HK-2 (cell line): ENCODE results near the gene SBK3.
"Not testable (repeated sequence)": the region's sequence is repeated elsewhere in the genome, so short reads cannot be mapped to it uniquely, and the experiment has no call there.

ENCODE experiments used
- DNase-seq: peaks from one replicate; pipeline ENCODE4 v3.0.0-alpha.2; 2018; ENCODE audit not compliant: unreplicated experiment

The SBK3 gene

GRCh38 chr19:55545443-55545842 is at the start of gene SBK3:
SBK3 (minus strand) TSS chr19:55545543; CDS start chr19:55545543, 0 bp downstream.
- no peak for DNase-seq

DNA sequence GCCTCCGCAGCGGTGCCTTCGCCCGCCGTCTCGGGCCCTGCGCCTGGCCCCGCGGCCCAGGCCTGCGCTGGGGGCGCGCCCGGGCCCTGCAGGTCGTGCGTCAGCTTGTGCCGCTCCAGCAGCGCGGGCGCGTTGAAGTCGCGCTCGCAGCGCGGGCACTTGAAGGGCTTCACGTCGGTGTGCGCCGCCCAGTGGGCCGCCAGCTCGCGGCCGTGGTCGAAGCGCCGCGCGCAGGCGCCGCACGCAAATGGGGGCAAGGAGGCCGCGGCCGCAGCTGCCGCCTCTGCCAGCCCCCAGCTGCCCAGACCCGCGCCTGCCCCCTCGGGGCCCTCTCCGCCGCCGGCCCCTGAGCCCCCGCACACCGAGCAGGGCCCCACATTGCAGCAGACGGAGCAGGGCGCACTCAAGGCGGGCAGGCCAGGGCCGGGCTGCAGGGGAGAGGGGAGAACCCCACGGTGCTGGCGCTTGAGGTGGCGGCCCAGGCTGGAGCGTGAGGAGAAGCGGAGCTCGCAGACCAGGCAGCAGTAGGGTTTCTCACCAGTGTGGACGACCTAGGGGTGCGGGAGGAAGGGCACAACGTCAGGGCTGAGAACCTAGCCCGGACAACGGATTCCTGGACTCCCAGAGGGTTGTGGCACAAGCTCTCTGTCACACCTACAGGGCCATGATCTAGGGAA is 47.9 kb upstream of the SBK3 start:
- DNase-seq, result no peak

DNA sequence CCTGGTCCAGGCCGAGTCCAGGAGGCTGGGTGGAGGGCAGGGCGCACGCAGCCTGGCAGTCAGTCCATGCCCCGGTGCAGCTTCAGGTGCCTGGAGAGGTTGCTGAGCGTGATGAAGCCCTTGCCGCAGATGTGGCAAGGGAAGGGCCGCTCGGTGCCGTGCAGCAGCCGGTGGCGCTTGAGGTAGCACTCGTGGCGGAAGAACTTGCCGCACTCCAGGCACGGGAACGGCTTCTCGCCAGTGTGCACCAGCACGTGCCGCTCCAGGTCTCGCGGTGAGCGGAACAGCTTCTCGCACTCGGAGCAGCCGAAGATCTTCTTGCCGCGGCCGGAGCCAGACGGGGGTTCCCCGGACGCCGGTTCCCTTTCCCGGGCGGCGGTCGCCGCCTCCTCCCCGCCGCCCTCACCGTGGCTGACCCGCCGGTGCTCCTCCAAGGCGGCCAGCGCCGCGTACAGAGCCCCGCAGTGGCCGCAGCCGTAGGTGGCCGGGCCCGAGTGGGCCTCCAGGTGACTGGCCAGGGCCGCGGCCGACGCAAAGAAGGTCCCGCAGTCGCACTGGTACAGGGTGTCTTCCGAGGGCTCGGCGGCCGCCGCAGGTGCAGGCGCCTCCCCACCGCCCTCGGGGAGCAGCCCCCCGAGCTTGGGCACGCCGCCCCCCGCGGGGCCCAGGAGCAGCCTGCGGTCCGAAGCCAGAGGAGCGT is 47.2 kb upstream of the SBK3 start:
- no peak for DNase-seq

DNA sequence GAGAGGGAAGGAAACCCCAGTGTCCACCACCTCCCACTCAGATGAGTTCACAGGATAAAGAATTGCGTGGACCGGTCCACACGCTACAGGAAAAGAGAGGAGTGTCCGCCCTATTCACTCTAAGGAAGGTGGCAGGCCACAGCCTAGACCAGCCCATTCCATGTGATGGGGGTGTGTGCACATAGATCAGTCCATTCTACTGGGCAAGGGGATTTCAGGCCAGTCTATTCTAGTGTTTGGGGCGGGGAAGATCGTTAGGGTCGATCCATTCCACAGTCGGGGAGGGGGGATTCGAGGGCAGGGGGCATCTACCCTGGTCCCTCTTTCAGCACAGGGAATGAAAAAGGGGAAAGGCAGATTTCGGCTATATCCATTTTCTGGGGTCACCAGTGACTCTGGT is 46.2 kb upstream of the SBK3 start:
- no peak for DNase-seq

GRCh38 chr19:55590617-55591016 is 45.3 kb upstream of the SBK3 start:
- DNase-seq, result no peak

DNA sequence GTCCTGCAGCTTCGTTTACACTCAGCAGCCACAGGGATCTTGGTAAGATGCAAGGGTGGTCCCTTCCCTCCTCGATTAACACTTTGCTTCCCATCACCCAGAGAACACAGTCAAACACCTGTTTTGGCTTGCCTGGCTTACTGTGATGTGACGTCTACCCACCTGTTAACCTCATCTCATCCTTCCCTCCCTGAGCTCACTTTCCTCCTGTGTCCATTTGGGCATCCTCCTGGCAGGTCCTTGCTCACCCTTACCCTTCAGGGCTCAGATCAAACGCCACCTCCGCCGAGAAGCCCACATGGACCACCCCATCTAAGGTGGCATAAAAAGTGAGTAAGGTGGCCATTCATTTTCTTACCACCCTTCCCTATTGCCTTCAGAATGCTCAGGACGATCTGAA is 44.8 kb upstream of the SBK3 start:
- DNase-seq, result no peak

GRCh38 chr19:55588738-55589137 is 43.4 kb upstream of the SBK3 start:
- DNase-seq, result no peak

GRCh38 chr19:55586976-55587668 is 41.8 kb upstream of the SBK3 start:
- DNase-seq, result peak; percentile 100

GRCh38 chr19:55585658-55586339 is 40.5 kb upstream of the SBK3 start:
- DNase-seq, result peak; percentile 98

GRCh38 chr19:55584871-55585270 is 39.5 kb upstream of the SBK3 start:
- no peak for DNase-seq

DNA sequence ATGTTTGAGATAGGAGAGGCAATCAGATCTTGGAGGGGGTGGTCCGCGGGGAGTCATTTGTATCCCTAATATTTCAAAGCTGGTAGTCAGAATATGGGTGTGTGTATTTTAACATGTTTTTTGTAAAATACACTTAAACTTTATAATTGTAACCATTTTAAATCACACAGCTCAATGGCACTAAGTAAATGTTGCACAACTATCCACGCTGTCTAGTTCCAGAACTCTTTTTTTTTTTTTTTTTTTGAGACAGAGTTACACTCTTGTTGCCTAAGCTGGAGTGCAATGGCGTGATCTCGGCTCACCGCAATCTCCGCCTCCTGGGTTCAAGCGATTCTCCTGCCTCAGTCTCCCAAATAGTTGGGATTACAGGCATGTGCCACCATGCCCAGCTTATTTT is 38.6 kb upstream of the SBK3 start:
- not testable (repeated sequence) for DNase-seq

DNA sequence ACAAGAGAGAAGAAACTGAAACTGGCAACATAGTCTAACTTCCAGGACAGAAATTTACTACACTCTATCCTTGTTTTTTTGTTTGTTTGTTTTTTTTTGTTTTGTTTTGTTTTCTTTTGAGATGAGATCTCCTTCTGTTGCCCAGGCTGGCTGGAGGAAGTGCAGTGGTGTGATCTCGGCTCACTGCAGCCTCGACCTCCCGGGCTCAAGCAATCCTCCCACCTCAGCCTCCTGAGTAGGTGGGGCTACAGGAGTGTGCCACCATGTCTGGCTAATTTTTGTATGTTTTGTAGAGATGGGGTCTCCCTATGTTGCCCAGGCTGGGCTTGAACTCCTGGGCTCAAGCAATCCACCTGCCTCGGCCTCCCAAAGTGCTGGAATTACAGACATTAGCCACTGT is 36.9 kb upstream of the SBK3 start:
- DNase-seq, result not testable (repeated sequence)

GRCh38 chr19:55581823-55582223 is 36.5 kb upstream of the SBK3 start:
- DNase-seq, result peak; percentile 60

GRCh38 chr19:55581145-55581822 is 35.9 kb upstream of the SBK3 start:
- DNase-seq, result peak; percentile 44

- peak; percentile 93 for DNase-seq
Measured at GRCh38 chr19:55580628-55581144, 35.3 kb upstream of the SBK3 start, which contains the start of gene ZNF579. ZNF579 (minus strand) TSS chr19:55580848; CDS start chr19:55579639, 1,209 bp downstream.

DNA sequence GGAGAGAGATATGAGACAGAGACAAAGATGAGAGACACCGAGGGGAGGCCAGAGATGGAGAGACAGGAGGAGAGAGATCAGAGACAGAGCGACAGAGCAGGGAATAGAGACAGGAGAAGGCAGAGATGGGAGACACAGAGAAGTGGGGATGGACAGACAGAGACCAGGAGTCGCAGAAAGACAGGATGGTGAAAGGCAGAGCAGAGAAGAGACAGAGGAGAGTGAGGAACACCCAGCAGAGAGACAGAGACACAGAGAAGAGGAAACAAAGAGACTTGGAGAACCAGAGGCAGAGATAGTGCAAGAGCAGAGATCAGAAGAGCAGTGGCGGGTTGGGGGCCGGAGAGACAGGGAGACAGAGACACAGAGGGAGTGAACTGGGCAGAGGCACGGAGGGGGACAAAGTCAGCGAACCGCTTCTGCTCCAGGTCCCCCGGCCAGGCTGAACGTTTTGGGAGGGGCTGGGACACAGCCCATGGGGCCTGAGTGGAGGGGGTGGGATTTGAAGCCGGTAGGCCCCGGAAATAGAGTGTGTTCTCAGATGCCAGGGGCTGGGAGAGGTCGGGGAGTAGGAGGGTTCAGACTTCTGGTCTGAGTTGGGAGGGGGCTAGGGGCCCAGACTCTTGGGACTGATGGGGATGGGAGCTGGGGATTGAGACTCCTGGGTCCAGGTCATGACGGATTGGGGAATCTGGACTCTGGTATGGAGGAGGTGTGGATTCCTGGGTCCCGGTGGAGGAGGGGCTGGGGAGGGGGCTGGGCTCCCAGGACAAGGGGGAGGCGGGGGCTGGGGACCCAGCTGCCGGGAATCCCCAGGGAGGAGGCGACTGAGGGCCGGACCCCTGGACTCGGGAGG is 34.7 kb upstream of the SBK3 start:
- peak; percentile 55 for DNase-seq

DNA sequence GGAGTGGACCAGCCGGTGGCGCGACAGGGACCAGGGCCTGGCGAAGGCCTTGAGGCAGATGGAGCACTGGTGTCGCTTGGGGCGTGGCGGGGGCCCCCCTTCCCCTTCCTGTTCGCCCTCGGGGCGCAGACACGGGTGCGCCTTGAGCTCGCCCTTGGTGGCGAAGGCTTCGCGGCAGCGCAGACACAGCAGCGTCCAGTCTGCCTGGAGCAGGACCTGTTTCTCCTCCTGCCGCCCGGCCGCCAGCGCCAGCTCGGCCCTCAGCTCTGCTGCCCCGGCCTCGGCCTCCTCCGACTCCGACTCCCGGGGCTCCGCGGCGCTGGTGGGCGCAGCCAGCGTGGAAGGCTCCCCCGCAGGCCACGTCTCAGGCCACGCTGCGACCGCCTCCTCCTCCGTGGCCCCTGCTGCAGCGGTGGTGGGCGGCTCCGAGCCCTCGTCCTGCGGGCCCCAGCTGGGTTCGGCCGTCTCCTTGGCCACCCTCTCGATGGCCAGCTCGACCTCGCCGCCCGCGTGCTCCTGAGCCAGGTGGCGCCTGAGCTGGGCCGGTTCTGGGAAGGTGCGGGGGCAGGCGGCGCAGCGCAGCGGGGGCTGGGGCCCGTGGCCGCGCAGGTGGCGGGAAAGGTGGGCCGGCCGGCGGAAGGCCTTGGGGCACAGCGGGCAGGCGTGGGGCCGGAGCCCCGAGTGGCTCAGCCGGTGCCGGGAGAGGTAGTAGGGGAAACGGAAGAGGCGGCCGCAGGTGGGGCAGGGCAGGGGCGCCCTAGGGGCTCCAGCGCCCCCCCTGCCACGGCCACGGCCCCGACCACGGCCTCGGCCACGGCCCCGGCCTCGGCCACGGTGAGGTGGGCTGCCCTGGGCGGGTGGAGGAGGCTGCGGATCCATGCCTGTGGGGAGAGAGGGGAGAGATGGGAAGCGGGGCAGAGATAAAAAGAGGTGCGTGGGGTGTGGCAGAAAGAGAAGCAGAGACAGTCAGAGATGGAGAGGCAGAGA is 33.7 kb upstream of the SBK3 start:
- no peak for DNase-seq

GRCh38 chr19:55578031-55578760 is 32.9 kb upstream of the SBK3 start:
- DNase-seq, result no peak
